NCI-H526 (cell line): ENCODE measurements around the gene EIF3L.

ENCODE experiments used
- DNase-seq, 2 experiments: peaks; one replicate each; lab custom pipeline; 2025; lab: John Stamatoyannopoulos, UW

The EIF3L gene

DNA sequence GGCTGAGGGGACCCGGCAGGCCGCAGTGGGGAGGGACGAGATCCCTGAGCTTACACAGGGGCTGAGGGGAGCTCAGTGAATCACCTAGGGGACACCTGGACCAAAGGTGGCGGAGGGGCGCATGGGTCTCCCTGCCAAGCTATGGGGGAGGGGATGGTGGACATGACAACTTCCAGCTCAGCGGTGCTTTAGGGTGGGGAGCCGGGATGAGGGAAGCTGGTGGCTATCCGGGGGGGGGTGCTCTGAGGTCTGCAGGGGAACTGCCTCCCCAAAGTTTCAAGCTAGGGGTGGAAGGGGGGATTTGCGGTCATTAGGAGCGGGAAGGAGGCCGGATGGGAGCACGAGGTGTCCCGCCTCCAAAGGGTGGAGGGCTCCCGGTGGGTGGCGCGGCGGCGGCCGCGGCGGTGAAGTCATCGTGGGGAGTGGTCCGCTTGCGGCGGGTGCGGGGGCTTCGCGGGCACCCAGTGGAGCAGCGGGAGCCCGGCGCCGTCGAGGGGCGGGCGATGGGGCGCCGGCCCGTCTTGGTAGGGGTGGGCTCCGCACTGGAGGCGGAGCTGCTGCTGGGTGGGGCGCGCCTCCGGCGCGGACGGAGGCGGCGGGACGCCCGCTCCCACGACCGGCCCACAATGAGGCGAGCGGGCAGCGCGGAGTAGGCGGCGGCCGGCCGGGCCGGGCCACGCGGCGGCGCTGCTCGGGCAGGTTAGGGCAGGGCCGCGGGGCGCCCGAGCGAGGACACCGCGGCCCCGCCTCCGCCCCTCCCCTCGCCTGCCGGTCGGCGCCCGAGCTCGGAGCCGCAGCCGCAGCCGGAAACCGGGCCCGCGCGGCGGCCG, 56.5 kb downstream of the EIF3L start, which contains the start of gene MICALL1:
TSS of gene MICALL1 (plus strand) at position 764 of the 830 bp plus-strand sequence. CDS start 126 bp downstream, outside the sequence.
- DNase-seq = peak in 1 of 2 experiments; percentile 74

GRCh38 chr22:37906364-37907008, 57.3 kb downstream of the EIF3L start:
- peak in 1 of 2 experiments; percentile 34 for DNase-seq

- peak in 1 of 2 experiments; percentile 23 for DNase-seq
Measured at GRCh38 chr22:37907036-37907954, 58.1 kb downstream of the EIF3L start.

DNA sequence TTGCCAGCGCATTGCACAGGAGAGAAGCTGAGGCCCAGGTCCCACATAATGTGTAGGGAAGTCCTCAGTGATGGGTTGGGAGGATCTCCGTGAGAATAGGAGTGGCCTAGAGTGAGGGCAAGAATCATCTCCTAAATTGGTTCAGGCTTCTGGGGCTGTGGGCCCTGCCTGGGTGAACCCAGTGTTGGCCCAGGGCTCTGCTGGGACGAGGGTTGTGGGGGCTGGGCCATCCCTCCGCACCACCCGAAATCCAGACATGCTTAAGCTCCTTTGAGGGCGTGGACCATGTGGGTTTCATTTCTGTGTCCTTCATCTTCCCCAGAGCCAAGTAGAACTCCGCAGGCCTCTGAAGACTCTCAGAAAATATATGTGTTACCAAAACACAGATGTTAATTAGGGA, 60.5 kb downstream of the EIF3L start:
- DNase-seq = no peak

GRCh38 chr22:37910890-37911672, 61.9 kb downstream of the EIF3L start:
- DNase-seq = no peak

- no peak for DNase-seq
Measured at GRCh38 chr22:37911697-37912096, 62.5 kb downstream of the EIF3L start.

GRCh38 chr22:37912171-37912570, 63.0 kb downstream of the EIF3L start:
- DNase-seq = no peak

- no peak for DNase-seq
Measured at GRCh38 chr22:37913233-37913721, 64.1 kb downstream of the EIF3L start.

- no peak for DNase-seq
Measured at GRCh38 chr22:37916311-37916710, 67.1 kb downstream of the EIF3L start.

- DNase-seq = no peak
Measured at GRCh38 chr22:37917874-37918548, 68.8 kb downstream of the EIF3L start.

- no peak for DNase-seq
Measured at GRCh38 chr22:37918580-37919270, 69.5 kb downstream of the EIF3L start.

- no peak for DNase-seq
Measured at GRCh38 chr22:37920126-37920525, 70.9 kb downstream of the EIF3L start.

- DNase-seq = no peak
Measured at GRCh38 chr22:37922191-37922590, 73.0 kb downstream of the EIF3L start.

GRCh38 chr22:37923927-37924326, 74.7 kb downstream of the EIF3L start:
- no peak for DNase-seq

DNA sequence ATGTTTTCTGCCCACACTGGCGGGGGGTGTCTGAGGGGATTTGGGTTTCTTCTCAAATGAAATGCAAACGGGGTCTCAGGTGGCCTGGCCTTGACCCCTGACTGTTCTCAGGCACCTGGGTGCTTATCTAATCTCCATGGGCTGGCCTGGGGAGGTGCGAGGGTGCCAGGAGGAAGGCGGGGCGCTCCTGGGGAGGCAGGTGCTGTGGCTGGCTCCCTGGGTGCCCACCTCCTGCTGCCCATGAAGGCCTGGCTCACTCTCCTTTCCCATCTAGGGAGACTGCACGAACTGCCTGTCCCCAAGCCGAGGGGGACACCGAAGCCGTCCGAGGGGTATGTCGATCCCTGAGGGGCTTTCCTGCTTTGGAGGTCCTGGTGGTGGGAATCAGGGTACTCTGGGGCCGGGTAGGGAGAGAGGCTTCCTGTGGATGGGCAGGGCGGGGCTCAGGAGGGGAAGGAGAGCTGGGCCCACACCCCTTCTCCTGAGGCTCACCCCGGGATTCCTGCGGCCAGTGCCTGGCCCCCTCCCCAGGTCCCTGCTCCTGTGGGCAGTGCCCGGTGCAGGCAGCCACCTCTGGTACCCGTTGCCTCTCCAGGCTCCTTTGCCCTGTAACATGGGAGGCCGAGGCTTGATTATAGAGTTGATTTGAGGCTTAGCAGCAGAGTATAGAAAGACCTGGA, 75.3 kb downstream of the EIF3L start:
- no peak for DNase-seq

DNA sequence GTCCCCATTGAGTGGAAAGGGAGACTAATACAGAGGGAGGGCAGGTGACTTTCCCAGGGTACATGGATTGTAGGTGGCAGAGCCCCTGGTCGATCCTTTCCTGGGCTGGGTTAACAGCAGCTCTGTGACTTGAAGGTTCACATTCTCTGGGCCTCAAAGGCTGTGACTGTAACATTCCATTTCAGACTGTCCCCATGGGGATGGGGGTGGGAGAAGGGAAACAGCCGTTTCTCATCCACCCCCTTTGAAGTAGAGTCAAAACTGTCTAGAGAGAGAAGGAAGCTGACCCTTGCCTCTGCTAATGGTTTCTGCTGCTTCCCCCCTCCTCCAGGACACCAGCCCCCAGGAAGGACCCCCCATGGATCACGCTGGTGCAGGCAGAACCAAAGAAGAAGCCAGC, 76.1 kb downstream of the EIF3L start:
- no peak for DNase-seq

- no peak for DNase-seq
Measured at GRCh38 chr22:37925767-37926166, 76.5 kb downstream of the EIF3L start.

DNA sequence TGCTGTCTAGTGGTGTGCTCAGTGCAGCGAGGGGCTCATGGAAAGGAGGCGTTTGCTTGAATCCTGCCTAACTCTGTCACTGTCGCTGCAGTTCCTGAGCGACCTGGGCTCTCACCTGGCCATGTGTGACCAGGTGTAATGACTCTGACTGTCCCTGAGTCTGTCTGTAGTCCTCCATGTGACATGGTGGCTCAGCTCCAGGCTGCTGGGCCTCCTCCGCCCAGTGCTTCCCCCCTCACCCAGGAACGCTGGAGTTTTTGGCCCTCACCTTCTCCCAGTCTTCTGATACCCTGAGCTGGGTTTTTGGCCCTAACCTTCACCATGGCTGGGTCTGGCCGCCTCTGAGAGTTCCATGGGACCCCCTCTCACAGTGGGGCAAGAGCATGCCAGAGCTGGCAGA, 77.1 kb downstream of the EIF3L start:
- DNase-seq = no peak
